Coronary artery (tissue), 2 donors: ENCODE results near the gene KCNQ2.

Source experiments
- DNase-seq: peaks from one replicate; pipeline ENCODE4 v3.0.0-alpha.2; 2017; ENCODE audit warnings: low spot score
- H3K27ac ChIP-seq, 2 donors: fragments of 200-600 bp; sonication (generic); one replicate each; pipeline ENCODE4 v1.5.1; 2016 to 2019
- H3K4me3 ChIP-seq: fragments of 200-600 bp; sonication (generic); 2 replicates; pipeline ENCODE4 v1.5.1; 2016; ENCODE audit warnings: mild to moderate bottlenecking, moderate library complexity
- CTCF ChIP-seq: fragments of 200-600 bp; sonication (generic); IDR thresholded peaks from one replicate; pipeline ENCODE4 v1.5.1; 2019; ENCODE audit warnings: antibody characterized with exemption

The KCNQ2 gene

GRCh38 chr20:63401384-63402110, 70.9 kb downstream of the KCNQ2 start:
- no peak overlapping the region for H3K4me3 ChIP-seq
- no peak for DNase-seq

GRCh38 chr20:63400486-63401210, 71.8 kb downstream of the KCNQ2 start:
- H3K27ac ChIP-seq = no peak overlapping the region

More at GRCh38 chr20:63401384-63402110, 70.9 kb downstream of the KCNQ2 start:
- no peak overlapping the region for H3K27ac ChIP-seq
- TF ChIP-seq CTCF = no peak

GRCh38 chr20:63399596-63400375, 72.7 kb downstream of the KCNQ2 start:
- DNase-seq = no peak
- no peak for TF ChIP-seq CTCF

More at GRCh38 chr20:63400486-63401210, 71.8 kb downstream of the KCNQ2 start:
- H3K4me3 ChIP-seq = no peak overlapping the region
- DNase-seq = no peak
- TF ChIP-seq CTCF = no peak

GRCh38 chr20:63398744-63399514, 73.5 kb downstream of the KCNQ2 start:
- DNase-seq = no peak
- no peak overlapping the region for H3K4me3 ChIP-seq
- H3K27ac ChIP-seq = no peak overlapping the region
- TF ChIP-seq CTCF = no peak

More at GRCh38 chr20:63399596-63400375, 72.7 kb downstream of the KCNQ2 start:
- Histone ChIP-seq H3K27ac (no peak overlapping the region), H3K4me3 (no peak overlapping the region)

- no peak for TF ChIP-seq CTCF
- no peak for DNase-seq
- Histone ChIP-seq H3K4me3 (no peak overlapping the region), H3K27ac (no peak overlapping the region)
Measured at GRCh38 chr20:63397946-63398450, 74.5 kb downstream of the KCNQ2 start.

GRCh38 chr20:63397155-63397843, 75.2 kb downstream of the KCNQ2 start:
- Histone ChIP-seq H3K4me3 (no peak overlapping the region), H3K27ac (no peak overlapping the region)
- no peak for TF ChIP-seq CTCF
- no peak for DNase-seq
